Astrocyte of the spinal cord (primary cell): ENCODE data around the gene OR10H1.
"Not testable (repeated sequence)": the region's sequence is repeated elsewhere in the genome, so short reads cannot be mapped to it uniquely, and the experiment has no call there.

ENCODE experiments used
- DNase-seq: peaks from one replicate; pipeline ENCODE4 v3.0.0; 2011; ENCODE audit warnings: low read depth, low spot score
- H3K4me3 ChIP-seq: 2 replicates; pipeline ENCODE4 v1.5.1; 2011; ENCODE audit warnings: low read depth, mild to moderate bottlenecking, low read length, moderate library complexity
- in situ Hi-C: cut with HindIII; loops from 2 replicates; pipeline ENCODE4 v1.10.0; 2017; ENCODE audit warnings: low sequenced_read_pairs
- TF ChIP-seq, protein P1 (sequence below): IDR thresholded peaks from 2 replicates; pipeline ENCODE4 v1.5.1; 2012; ENCODE audit warnings: low read depth, mild to moderate bottlenecking, low read length, inconsistent platforms

Gene OR10H1

DNA sequence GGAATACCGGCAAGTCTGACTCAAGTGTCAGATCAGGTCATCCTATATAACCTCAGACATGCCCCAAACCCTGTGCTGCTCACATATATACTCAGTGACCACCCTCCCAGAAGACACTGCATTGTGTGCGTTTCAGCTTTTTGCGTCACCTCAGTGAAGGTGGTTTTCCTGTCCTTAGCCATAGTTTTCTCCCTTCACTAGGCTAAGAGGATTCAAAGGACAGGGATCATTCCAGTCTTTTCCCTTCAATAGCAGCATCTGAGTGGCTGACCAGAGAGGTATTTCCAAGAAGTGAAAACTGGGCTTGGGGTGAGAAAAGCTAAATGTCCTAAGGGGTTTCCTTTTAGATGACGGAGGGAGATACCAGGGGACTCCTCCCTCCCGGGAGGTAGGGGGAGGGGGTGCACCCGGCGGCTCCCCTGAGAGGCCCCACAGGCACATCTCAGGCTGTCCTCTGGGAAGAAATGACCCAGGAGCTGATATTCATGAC lies 12.7 kb upstream of the OR10H1 start:
- DNase-seq, result no peak
- no peak overlapping the region for H3K4me3 ChIP-seq
- TF ChIP-seq, protein P1, sequence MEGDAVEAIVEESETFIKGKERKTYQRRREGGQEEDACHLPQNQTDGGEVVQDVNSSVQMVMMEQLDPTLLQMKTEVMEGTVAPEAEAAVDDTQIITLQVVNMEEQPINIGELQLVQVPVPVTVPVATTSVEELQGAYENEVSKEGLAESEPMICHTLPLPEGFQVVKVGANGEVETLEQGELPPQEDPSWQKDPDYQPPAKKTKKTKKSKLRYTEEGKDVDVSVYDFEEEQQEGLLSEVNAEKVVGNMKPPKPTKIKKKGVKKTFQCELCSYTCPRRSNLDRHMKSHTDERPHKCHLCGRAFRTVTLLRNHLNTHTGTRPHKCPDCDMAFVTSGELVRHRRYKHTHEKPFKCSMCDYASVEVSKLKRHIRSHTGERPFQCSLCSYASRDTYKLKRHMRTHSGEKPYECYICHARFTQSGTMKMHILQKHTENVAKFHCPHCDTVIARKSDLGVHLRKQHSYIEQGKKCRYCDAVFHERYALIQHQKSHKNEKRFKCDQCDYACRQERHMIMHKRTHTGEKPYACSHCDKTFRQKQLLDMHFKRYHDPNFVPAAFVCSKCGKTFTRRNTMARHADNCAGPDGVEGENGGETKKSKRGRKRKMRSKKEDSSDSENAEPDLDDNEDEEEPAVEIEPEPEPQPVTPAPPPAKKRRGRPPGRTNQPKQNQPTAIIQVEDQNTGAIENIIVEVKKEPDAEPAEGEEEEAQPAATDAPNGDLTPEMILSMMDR, result no peak
- in situ Hi-C loops, result no loop called here

DNA sequence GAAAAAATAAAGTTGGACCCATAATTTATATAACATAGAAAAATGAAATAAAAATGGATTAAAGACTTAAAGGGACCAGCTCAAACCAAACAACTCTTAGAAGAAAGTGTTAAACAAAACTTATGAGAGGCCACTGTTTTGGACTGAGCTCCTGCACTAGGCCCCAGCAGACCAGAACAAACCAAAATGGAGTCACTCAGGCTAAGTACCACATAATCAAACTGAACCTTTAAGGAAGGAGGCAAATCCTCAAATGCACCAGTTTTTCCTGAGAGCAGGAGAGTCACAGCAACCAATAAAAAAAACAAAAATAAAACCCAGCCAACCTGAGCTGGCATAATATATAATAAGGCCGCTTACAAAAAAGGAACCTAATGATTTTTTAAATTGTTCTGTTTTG lies 10.3 kb upstream of the OR10H1 start:
- TF ChIP-seq, protein P1, result no peak
- no peak overlapping the region for H3K4me3 ChIP-seq
- DNase-seq, result no peak
- in situ Hi-C loops, result no loop called here

DNA sequence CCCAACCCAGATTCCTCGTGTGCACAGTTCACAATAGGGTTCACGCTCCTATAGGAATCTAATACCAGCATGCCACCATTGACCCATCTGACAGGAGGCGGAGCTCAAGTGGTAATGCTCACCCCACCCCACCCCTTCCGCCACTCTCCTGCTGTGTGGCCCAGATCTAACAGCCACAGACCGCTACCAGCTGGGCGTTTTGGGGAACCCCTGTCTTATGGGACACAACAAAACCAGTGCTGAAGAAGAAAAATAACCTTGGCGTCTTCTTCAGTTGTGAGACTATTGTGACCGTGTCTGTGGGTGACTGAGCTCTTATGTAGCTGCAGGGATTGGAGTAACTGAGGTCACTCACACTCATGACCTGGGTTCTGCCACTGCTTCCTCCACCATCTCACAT lies 5.2 kb upstream of the OR10H1 start:
- TF ChIP-seq, protein P1, result no peak
- no peak for DNase-seq
- H3K4me3 ChIP-seq, result no peak overlapping the region
- in situ Hi-C loops, result no loop called here

DNA sequence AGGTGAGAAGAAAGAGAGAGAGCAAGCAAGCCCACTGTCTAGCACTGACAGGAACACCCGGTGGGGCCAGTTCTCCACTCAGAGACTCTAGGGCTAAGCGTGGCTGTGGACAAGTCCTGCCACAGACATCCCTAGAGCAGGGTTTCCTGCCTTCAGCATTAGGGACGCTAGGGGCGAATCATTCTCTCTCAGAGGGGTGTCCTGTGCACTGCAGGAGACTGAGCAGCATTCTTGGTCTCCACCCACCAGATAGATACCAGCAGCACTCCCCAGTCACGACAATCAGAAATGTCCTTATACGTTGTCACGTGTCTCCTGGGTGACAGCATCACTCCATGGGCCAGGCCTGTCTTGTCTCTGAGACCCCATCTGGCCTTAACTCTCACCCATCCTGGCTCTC lies 1.5 kb downstream of the OR10H1 start:
- no peak overlapping the region for H3K4me3 ChIP-seq
- TF ChIP-seq, protein P1, result no peak
- in situ Hi-C loops, result no loop called here
- DNase-seq, result no peak

DNA sequence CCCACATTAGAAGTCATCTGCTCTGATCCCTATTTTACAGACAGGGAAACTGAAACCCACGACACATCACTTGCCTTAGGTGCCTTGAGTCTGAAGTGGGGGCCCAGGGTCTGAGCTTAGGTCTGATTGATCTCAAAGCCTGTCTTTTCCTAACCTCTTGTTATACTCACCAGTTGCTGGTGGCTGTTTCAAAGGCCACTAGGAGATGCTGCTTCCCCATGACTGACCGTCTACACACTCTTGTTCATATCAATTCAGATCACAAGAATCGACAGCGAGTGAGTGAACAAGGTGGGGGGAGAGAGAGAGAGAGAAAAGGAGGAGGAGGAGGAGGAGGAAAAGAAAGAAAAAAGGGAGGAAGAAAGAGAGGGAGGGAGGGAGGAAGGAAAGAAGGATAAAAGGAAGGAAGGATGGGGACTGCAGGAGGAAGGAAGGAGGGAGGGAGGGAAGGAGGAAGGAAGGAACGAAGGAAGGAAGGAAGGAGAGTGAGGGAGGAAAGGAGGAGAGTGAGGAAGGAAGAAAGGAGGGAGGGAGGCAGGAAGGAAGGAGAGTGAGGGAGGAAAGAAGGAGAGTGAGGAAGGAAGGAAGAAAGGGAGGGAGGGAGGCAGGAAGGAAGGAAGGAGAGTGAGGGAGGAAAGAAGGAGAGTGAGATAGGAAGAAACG lies 3.3 kb downstream of the OR10H1 start:
- H3K4me3 ChIP-seq, result no peak overlapping the region
- DNase-seq, result no peak
- TF ChIP-seq, protein P1, result no peak
- in situ Hi-C loops, result no loop called here

DNA sequence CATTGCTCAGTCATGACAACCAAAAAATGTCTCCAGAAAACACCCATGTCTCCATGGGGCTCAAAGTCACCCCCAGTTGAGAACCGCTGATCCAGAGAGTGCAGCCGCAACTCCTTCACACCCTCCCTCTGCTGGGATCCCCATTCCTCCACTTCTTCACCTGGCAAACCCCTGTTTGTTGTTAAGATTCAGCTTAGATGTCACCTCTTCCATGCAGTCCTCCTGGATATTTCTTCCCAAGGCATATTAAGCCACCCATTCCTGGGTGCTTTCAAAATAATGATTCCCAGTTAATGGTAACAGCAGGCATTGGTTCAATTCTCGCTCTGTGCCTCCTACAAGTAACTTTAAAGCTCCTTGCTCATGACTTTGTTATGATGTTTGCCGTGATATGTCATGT lies 4.0 kb downstream of the OR10H1 start:
- no peak overlapping the region for H3K4me3 ChIP-seq
- in situ Hi-C loops, result no loop called here
- DNase-seq, result no peak
- TF ChIP-seq, protein P1, result no peak

DNA sequence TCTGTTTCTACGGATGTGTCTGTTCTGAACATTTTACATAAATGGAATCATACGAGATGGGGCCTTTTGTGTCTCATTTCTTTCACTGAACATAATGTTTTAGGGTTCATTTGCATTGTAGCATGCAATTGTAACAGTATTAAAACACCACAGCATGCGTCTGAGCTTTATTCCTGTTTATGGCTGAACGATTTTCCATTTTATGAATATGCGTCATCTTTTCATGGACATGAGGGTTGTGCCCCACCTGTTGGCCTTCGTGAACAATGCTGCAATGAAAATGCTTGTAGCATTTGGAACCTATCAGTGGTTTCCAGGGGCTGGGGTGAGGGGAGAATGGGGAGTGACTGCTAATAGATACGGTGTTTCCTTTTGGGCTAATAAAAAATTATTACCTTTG lies 5.1 kb downstream of the OR10H1 start:
- DNase-seq, result no peak
- TF ChIP-seq, protein P1, result no peak
- in situ Hi-C loops, result no loop called here
- no peak overlapping the region for H3K4me3 ChIP-seq

DNA sequence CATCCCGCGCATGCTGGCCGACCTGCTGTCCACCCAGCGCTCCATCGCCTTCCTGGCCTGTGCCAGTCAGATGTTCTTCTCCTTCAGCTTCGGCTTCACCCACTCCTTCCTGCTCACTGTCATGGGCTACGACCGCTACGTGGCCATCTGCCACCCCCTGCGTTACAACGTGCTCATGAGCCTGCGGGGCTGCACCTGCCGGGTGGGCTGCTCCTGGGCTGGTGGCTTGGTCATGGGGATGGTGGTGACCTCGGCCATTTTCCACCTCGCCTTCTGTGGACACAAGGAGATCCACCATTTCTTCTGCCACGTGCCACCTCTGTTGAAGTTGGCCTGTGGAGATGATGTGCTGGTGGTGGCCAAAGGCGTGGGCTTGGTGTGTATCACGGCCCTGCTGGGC lies 21.2 kb downstream of the OR10H1 start:
- DNase-seq, in situ Hi-C loops, H3K4me3 ChIP-seq: not testable (repeated sequence)
